HG03521 (cell line): Measurements from ENCODE around the gene BST2.
"Not testable (repeated sequence)": the region's sequence is repeated elsewhere in the genome, so short reads cannot be mapped to it uniquely, and the experiment has no call there.

Source experiments
- ATAC-seq: cut with Tn5 transposase; IDR thresholded peaks from one replicate; pipeline ENCODE4 v1.9.1; 2021; ENCODE audit warnings: mild to moderate bottlenecking, moderate library complexity; ENCODE audit not compliant: unreplicated experiment

Gene BST2

DNA sequence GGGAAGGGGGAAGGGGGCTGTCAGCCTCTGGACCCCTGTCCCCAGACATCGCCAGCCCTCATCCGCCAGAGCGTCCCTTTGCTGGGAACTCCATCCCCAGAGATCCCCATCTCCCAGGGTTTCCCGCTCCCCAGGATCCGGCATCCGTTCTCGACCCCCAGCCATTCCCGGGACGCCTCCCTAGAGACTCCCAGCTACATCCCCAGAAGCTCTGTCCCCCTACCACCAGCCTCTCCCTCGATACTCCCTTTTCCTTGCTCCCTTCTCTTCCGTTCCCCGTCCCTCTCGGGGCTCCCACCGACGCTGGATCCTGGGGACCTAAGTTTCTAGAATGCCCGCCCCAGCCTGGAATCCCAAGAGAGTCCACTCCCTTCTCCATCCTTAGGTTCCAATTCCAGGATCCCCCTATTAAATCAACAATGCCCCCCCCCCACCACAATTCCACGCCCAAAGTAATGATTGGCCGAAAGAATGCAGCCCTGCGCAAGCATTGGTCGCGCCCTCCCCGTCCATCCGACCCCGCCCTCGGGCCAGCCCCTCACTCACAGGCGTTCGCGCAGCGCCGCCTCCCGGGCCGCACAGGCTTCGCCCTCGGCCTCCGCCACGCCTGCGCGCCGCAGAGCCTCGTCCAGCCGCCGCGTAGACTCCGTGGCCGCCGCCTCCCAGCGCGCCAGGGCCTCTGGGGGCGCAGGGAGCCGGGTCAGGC lies 14.6 kb downstream of the BST2 start:
- peak; percentile 89 for ATAC-seq

DNA sequence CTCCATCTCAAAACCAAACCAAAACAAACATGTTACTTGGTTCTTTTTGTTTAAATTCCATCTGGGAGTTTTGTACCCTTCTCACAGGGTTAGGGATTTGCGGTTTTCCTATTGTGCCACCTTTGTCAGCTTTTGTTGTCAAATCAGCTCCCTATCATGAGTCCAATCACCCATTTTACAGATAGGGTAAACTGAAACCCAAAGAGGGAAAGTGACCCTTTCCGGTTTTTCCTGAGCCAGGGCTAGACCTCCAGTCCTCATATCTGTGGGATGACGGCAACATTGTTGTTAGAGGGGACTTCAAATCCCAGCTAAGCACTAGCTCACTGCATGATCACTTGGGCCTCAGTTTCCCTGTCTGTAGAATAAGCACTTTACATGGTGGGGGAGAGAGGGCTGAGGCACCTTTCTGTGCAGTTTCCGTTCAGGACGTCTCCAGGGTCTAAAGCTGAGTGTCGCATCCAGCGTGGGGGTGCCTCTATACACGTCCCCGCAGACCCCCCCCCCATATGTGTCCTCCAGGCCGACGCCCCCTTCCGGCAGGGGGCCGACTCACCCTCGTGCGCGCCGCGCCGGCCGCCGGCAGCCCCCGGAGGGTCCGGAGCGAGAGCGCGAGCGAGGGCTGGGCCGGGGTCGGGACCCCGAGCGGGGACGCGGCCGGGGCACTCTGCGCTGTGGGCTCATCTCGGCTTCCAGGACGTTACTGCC lies 15.3 kb downstream of the BST2 start:
- ATAC-seq: no peak

DNA sequence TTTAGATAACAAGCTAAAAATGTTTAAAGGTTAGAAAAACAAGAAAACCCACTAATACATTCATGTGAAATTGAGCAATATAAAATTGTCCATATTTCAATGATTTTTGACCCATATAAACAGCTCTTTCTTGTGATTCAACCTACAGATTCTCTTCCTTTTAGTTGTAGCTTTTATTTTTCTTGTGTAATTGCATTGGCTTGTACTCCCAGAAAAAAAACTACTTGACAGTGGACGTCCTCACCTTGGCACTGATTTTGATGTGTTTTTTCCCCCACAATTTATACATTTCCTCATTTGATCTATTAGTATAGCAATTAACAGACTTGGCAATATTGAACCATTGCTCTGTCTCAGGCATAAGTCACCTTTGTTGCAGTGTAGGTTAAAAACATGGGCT lies 16.1 kb downstream of the BST2 start:
- ATAC-seq: no peak

DNA sequence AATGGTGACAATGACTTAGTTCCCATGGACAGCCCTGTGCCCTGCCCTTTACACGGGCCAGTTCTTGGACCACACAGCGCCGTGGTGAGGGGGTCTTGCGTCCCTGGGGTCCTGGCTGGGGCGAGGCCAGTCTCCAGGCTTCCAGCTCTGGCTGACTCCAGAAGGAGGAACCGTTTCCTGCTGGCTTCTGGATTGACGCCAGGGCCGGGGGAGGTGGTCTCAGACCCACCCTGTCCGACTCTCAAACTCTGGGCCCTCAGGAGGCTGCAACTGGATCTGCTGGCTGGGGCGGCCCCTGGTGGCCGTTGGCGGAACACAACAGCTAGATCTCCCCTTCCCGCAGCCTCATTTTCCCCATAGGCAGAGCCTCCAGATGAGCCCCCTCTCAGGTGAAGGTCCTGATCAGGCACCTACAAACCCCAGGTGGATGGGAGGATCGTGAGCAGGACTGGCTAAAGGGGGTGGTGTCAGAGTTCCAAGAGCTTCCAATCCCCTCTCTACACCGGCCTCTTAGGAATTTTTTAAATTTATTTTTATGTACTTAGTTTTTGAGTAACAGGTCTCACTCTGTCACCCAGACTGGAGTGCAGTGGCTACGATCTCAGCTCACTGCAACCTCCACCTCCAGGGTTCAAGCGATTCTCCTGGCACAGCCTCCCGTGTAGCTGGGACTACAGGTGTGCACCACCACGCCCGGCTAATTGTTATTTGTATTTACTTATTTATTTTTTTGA lies 19.4 kb downstream of the BST2 start:
- ATAC-seq: no peak

DNA sequence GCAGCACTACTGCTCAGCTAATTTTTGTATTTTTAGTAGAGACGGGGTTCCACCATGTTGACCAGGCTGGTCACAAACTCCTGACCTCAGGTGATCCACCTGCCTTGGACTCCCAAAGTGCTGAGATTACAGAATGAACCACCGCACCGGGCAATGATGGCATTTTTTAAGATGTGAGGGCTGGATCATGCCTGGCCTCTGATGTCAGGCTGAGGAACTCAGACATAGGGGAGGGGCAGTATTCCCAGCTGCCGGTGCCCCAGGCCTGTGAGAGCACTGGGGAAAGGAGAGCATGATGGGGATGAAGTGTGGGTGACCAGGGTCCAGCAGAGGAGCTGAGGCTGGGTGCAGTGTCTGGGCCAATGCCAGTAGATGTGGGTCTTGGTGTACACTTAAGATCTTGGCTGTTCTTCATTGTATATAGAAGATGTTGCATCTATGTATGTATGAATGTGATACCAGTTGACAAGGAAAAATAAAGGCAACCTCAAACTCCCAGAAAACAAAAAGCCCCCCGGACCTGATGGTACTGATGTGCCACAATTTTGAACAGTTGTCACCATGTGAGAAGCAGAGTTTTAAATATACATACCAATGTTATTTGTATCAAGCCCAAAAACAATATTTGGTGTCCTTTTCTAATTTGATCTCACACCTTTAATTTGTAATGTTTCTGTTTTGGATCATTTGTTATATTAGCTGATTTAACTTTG lies 24.8 kb downstream of the BST2 start:
- ATAC-seq: no peak

DNA sequence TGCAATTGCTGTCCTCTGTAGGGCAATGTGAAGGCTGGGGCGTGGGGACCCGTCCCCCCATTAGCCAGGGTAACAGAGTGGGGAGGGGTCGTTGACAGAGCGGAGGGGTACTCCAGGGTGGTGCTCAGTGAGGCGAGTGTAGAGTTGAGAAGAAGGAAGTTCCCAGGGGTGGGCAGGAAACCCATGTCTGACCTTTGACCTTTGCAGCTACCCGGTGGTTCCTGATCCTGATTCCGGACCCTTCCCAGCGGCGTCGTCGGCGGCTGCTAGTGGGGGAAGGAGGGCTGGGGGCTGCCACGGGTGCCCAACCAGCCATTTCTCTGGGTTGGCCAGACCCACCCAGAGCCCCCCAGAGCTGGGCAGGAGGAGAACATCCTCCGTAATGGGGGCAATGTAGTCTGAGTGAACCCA lies 26.2 kb downstream of the BST2 start:
- no peak for ATAC-seq

DNA sequence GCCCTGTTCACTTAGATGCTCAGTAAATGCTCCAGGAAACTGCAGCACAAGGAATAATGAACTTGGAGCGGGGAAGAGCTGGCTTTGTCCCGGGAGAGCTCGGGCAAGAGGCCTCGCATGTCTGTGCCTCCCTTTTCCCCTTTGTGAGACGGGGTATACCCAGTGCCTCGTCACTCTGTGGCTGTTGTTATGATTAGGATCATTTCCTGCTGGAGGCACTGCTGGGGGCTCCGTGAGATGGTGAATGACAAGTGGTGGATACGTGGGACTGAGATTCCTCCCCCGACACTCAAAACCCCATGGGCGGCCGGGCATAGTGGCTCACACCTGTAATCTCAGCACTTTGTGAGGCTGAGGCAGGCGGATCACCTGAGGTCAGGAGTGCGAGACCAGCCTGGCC lies 27.2 kb downstream of the BST2 start:
- ATAC-seq: no peak

DNA sequence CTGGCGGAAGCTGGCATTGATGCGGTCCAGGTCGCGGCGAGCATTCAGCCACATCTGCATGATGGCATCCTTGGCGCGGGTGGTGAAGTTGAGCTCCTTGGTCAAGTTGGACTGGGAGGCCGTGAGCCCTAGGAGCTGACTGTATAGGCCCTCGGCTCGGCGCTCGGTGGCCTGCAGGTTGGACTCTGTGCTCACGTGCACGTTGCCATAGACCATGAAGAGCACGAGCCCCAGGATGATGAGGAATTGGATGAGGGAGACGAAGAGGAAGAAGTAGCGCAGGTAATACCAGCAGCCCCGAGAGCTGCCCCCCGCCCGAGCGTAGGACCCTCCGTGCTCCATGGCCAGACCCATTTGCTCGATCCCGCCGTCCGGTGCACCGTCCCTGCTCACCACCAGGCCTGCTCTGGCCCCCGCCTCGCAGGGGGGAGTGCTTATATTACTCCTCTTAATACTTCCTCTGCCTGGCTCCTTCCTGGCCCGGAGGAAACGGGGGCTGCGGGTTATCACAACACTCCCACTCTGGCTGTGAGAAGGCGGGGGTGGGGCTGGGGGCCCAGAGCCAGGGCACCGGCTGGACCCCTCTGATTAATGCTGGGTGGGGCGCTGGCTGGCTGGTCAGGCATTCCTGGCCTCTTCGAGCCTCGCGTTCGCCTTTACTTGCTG lies 28.4 kb downstream of the BST2 start, which contains the start of gene PLVAP:
Gene PLVAP, minus strand, starts transcription at position 408 of the 666 bp plus-strand sequence. Its CDS starts 54 bp downstream, at position 354.
- no peak for ATAC-seq

DNA sequence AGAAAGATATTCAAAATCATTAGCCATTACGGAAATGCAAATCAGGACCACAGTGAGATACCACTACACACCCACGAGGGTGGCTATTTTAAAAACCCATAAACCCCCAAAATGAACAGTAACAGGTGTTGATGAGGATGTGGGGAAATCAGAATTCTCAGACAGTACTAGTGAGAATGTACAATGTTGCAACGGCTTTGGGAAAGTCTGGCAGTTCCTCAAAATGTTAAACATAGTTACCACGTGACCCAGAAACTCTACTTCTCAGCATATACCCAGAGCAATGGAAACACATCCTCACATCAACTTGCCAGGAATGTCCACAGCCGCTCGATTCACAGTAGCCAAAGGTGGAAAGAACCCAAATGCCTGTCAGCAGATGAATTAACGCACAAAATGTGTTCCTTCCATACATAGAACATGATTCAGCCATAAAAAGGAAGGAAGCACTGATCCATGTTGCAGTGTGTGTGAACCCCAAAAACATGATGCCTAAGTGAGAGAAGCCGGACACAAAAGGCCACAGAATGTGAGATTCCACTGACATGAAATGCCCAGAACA lies 35.3 kb downstream of the BST2 start:
- ATAC-seq: no peak

DNA sequence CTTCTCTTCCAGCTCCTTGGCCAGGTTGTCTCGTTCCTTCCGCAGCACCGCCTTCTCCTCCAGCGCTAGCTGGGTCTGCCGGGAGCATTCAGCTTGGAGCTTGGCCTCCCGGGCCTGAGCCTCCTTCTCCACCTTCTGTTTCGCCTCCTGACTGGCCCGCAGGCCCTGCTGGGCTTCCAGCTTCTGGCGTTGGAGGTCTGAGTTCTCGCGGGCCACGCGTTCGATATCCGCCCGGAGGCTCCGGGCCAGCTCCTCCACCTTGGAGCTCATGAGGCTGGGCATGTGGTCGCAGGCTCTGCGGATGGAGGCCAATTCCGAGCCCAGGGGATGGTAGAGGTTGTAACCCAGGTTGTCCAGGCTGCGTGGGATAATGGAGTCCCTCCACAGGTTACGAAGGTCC lies 40.1 kb downstream of the BST2 start:
- no peak for ATAC-seq

DNA sequence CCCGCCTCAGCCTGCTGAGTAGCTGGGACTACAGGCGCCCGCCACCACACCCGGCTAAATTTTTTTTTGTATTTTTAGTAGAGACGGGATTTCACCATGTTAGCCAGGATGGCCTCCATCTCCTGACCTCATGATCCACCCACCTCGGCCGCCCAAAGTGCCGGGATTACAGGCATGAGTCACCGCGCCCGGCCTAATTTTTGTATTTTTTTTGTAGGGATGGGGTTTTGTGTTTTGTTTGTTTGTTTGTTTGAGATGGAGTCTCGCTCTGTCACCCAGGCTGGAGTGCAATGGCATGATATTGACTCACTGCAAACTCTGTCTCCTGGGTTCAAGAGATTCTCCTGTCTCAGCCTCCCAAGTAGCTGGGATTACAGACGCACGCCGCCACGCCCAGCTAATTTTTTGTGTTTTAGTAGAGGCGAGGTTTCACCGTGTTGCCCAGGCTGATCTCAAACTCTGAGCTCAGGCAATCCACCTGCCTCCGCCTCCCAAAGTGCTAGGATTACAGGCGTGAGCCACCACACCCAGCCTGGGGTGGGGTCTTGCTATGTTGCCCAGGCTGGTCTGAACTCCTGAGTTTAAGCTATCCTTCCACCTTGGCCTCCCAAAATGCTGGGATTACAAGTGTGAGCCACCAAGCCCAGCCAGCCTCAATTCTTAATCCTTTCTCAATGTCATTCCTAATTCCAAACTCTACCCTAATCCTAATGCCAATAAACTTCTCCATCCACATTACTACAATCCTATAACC lies 41.4 kb downstream of the BST2 start:
- ATAC-seq: not testable (repeated sequence)

DNA sequence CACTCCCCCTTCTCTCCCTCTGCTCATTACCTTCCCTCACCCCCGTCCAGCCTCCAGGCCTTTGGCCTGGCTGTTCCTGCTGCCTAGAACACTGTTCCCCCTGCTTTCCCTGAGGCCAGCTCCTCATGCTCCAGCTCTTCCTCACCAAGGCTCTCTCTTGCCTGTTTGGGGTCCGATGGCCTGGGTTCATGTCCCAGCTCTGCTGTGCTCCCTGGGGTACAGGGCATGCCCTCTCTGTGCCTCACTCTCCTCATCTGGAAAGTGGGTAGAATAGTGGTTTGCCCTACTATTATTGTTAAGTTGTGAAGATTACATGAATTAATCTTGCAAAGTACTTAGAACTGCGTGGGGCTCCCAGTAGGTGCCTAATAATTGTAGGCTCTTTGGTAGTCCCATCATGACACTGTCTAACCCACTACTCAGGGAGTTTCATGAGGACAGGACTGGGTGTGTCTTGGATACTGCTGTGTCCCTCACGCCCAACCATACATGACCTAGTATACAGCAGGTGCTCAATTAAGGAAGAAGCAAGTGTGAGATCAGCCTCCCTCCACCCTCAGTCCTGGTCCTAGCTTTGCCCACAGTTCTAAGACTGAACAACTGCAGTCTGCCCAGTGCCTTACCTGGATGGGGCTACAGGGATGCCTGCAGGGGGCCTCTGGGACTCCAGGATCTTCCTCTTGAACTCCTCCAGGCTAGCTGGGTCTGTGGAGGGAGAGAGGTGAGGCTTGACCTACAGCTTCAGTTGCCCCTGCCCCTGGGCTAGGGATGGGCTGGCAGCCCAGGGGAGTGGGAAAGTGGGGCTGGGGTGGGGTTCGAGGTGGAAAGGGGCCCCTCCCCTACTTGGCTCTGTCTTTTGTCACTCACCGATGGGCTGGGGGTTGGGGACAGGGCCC lies 45.3 kb downstream of the BST2 start:
- no peak for ATAC-seq

DNA sequence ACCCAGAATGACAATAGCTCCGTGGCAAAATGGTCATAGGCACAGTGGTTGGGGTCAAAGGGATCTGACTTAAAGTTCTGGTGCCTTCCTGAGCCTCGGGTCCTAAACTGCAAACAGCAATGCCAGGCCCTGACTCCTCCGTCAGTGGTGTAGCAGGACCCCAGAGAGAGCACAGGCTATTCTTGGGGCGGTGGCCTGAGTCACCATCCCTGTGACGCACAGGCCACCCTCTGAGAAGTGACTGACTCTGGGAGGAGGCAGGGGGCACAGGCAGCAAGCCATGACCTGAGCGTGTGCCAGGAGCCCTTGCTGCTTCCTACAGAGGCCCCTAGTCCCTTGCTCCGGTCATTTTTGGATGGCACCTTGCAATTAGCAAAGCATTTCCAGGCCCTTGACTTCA lies 47.0 kb downstream of the BST2 start:
- no peak for ATAC-seq

DNA sequence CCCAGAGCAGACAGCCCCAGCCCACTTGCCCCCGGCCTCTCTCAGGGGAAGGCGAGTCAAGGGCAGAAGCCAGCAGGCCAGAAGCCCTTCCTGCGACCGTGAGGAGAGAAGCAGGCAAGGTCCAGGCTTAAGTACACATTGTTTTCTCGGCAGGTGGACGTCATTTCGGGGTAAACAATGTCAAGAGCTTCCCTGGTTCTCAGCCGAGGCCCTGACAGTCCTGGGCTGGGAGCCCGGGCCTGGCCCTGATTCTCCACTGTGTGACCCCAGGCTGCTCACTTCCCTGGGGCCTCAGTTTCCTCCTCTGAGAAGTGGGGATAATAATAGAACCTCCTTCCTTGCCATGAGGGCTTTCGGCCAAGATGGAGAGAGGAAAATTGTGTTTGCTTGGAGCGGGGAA lies 47.7 kb downstream of the BST2 start:
- ATAC-seq: no peak

DNA sequence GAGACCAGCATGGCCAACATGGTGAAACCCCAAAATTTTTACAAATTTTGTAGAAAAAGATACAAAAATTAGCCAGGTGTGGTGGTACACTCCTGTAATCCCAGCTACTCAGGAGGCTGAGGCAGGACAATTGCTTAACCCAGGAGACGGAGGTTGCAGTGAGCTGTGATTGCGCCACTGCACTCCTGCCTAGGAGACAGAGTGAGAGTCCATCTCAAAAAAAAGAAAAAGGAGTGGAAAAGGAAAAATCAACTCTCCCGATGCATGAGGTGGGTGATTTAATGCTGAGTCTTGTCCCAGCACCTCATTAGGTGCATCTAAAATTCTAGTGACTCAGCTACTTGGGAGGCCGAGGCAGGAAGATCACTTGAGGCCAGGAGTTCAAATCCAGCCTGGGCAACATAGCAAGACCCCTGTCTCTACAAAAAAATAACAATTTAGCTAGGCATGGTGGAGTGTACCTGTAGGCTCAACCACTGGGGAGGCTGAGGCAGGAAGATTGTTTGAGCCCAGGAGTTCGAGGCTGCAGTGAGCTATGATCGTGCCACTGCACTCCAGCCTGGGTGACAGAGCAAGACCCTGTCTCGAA lies 48.3 kb downstream of the BST2 start:
- no peak for ATAC-seq

DNA sequence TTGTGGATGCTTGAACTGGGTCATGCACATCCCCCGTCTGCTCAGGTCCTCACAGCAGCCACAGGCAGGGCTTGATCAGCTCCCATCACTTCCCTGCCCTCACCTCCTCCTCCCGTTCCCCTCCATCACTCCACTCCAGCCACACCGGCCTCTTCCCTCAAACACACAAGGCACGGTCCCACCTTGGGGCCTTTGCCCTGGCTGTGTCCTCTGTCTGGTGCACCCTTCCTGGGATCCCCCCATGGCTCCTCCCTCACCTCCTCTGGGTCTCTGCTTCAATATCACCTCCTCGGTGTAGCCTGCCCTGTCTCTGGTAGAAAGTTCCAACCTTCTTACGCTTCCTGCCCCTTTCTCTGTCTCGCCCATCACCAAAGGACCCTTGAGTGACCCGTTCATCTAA lies 52.0 kb downstream of the BST2 start:
- ATAC-seq: no peak
